ENCODE data around the gene PHTF1. TPM values are rescaled to one million over a fixed set of nuclear protein-coding genes. Genes with fewer than 3 reads are reported as not detected.

The PHTF1 gene
- total RNA-seq, 1 donor from 2014 or later = 107 TPM

- Mint-ChIP-seq H3K4me1 (ENCODE audit: low read depth, unreplicated experiment) (peaks cover 2% of the 10 kb centered on the region), H3K36me3 (ENCODE audit: unreplicated experiment) (no peaks in the 10 kb centered on the region), H3K27ac (ENCODE audit: unreplicated experiment) (no peak overlapping the region), H3K4me3 (ENCODE audit: unreplicated experiment) (no peak overlapping the region), H3K9me3 (ENCODE audit: unreplicated experiment) (no peaks in the 10 kb centered on the region), H3K27me3 (ENCODE audit: unreplicated experiment) (no peaks in the 10 kb centered on the region)
- no peak for DNase-seq
- TF ChIP-seq, protein P1, sequence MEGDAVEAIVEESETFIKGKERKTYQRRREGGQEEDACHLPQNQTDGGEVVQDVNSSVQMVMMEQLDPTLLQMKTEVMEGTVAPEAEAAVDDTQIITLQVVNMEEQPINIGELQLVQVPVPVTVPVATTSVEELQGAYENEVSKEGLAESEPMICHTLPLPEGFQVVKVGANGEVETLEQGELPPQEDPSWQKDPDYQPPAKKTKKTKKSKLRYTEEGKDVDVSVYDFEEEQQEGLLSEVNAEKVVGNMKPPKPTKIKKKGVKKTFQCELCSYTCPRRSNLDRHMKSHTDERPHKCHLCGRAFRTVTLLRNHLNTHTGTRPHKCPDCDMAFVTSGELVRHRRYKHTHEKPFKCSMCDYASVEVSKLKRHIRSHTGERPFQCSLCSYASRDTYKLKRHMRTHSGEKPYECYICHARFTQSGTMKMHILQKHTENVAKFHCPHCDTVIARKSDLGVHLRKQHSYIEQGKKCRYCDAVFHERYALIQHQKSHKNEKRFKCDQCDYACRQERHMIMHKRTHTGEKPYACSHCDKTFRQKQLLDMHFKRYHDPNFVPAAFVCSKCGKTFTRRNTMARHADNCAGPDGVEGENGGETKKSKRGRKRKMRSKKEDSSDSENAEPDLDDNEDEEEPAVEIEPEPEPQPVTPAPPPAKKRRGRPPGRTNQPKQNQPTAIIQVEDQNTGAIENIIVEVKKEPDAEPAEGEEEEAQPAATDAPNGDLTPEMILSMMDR (IDR thresholded peaks at IDR 0.05; ENCODE audit: partially characterized antibody, unreplicated experiment) = no peak
These were observed 100.3 kb downstream of the PHTF1 start for GRCh38 chr1:113659035-113659434.

- Mint-ChIP-seq H3K27me3 (ENCODE audit: unreplicated experiment) (no peaks in the 10 kb centered on the region), H3K36me3 (ENCODE audit: unreplicated experiment) (no peaks in the 10 kb centered on the region), H3K27ac (ENCODE audit: unreplicated experiment) (no peak overlapping the region), H3K4me3 (ENCODE audit: unreplicated experiment) (no peak overlapping the region), H3K4me1 (ENCODE audit: low read depth, unreplicated experiment) (peaks cover 2% of the 10 kb centered on the region), H3K9me3 (ENCODE audit: unreplicated experiment) (no peaks in the 10 kb centered on the region)
- TF ChIP-seq, protein P1 (IDR thresholded peaks at IDR 0.05; ENCODE audit: partially characterized antibody, unreplicated experiment) = no peak
- no peak for DNase-seq
These were observed 101.7 kb downstream of the PHTF1 start for GRCh38 chr1:113657556-113658063.

GRCh38 chr1:113657126-113657525 is 102.2 kb downstream of the PHTF1 start:
- Mint-ChIP-seq H3K9me3 (ENCODE audit: unreplicated experiment) (no peaks in the 10 kb centered on the region), H3K27ac (ENCODE audit: unreplicated experiment) (no peak overlapping the region), H3K36me3 (ENCODE audit: unreplicated experiment) (no peaks in the 10 kb centered on the region), H3K27me3 (ENCODE audit: unreplicated experiment) (no peaks in the 10 kb centered on the region), H3K4me3 (ENCODE audit: unreplicated experiment) (no peak overlapping the region), H3K4me1 (ENCODE audit: low read depth, unreplicated experiment) (peaks cover 2% of the 10 kb centered on the region)
- TF ChIP-seq, protein P1 (IDR thresholded peaks at IDR 0.05; ENCODE audit: partially characterized antibody, unreplicated experiment) = no peak
- DNase-seq = no peak

DNA sequence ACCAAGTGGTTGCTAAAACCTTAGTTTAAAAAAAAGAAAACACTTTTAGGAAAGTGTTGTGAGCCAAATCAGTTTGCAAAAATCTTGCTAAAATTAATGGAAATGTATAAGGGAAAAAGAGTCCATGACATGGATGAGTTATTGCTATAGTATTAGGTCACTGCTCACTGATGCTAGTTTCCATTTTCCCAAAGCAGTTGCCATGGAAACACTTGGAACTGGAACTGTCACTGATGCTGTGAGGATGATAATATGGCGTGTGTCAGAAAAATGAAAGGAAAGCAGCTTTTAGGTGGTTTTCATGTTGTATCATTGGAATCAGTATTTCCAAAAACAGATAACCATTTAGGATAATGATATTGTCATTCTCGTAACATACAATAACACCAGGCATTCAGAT is 104.4 kb downstream of the PHTF1 start:
- no peak for DNase-seq
- no peak overlapping the region for H3K4me3 Mint-ChIP-seq (ENCODE audit: unreplicated experiment)
- H3K4me1 Mint-ChIP-seq (ENCODE audit: low read depth, unreplicated experiment) = no peaks in the 10 kb centered on the region
- no peaks in the 10 kb centered on the region for H3K27me3 Mint-ChIP-seq (ENCODE audit: unreplicated experiment)
- H3K9me3 Mint-ChIP-seq (ENCODE audit: unreplicated experiment) = no peaks in the 10 kb centered on the region
- TF ChIP-seq, protein P1 (IDR thresholded peaks at IDR 0.05; ENCODE audit: partially characterized antibody, unreplicated experiment) = no peak
- no peaks in the 10 kb centered on the region for H3K36me3 Mint-ChIP-seq (ENCODE audit: unreplicated experiment)
- H3K27ac Mint-ChIP-seq (ENCODE audit: unreplicated experiment) = no peak overlapping the region

GRCh38 chr1:113653741-113654140 is 105.5 kb downstream of the PHTF1 start:
- no peaks in the 10 kb centered on the region for H3K4me1 Mint-ChIP-seq (ENCODE audit: low read depth, unreplicated experiment)
- H3K27me3 Mint-ChIP-seq (ENCODE audit: unreplicated experiment) = no peaks in the 10 kb centered on the region
- DNase-seq = no peak
- no peak overlapping the region for H3K27ac Mint-ChIP-seq (ENCODE audit: unreplicated experiment)
- H3K36me3 Mint-ChIP-seq (ENCODE audit: unreplicated experiment) = no peaks in the 10 kb centered on the region
- TF ChIP-seq, protein P1 (IDR thresholded peaks at IDR 0.05; ENCODE audit: partially characterized antibody, unreplicated experiment) = no peak
- no peak overlapping the region for H3K4me3 Mint-ChIP-seq (ENCODE audit: unreplicated experiment)
- no peaks in the 10 kb centered on the region for H3K9me3 Mint-ChIP-seq (ENCODE audit: unreplicated experiment)

All from glutamatergic neuron (in vitro differentiated cells).